AG09309 (cell line): ENCODE data around the gene CAMK1D.
"Not testable (repeated sequence)": the region's sequence is repeated elsewhere in the genome, so short reads cannot be mapped to it uniquely, and the experiment has no call there.

ENCODE experiments used
- DNase-seq: peaks from one replicate; pipeline ENCODE4 v3.0.0-alpha.2; 2010; ENCODE audit warnings: low read depth
- H3K4me3 ChIP-seq: 2 replicates; pipeline ENCODE4 v1.5.1; 2011; ENCODE audit warnings: mild to moderate bottlenecking, low read depth, low read length, moderate library complexity; ENCODE audit not compliant: control insufficient read depth
- TF ChIP-seq, protein P1 (sequence below): IDR thresholded peaks from 2 replicates; pipeline ENCODE4 v1.5.1; 2011; ENCODE audit warnings: mild to moderate bottlenecking, low read depth, low read length, inconsistent platforms; ENCODE audit not compliant: insufficient read depth, control insufficient read depth; ENCODE audit errors: missing control alignments

CAMK1D gene

DNA sequence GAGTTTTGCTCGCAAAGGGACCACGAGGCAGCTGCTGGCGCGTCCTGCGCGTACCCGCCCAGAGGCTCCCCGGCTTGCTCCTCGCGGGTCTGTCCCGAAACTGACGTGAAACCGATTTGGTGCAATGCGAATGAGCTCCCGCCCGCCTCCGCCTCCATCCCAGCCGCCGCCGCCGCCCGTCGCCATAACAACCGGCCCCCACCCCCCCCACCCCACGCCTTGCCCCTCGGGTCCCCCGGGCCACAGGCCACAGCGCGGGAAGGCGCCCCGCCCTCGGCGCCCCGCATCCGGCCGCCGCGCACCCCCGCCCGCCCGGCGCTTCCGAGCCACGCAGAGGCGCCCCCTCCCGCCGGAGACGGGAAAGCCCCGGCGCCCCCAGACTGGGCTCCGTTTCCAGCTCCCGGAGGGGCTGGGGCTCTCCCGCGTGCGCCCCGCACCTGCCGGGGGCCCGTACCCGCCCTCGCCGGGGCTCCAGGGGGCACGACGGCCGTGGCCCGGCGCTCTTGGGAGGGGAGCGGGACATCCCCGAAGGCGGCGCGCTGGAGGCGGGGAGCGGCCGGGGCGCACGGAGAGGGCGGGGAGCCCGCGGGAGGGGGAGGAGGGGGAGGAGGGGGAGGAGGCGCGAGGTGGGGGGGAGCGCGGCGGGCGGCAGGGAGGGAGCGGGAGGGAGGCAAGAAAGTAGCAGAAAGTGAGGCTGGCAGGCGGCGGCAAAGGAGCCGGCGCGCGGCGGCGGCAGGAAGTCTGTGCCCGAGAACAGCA is at the start of gene CAMK1D:
TSS of gene CAMK1D (plus strand) at position 678 of the 759 bp plus-strand sequence.
- TF ChIP-seq, protein P1, sequence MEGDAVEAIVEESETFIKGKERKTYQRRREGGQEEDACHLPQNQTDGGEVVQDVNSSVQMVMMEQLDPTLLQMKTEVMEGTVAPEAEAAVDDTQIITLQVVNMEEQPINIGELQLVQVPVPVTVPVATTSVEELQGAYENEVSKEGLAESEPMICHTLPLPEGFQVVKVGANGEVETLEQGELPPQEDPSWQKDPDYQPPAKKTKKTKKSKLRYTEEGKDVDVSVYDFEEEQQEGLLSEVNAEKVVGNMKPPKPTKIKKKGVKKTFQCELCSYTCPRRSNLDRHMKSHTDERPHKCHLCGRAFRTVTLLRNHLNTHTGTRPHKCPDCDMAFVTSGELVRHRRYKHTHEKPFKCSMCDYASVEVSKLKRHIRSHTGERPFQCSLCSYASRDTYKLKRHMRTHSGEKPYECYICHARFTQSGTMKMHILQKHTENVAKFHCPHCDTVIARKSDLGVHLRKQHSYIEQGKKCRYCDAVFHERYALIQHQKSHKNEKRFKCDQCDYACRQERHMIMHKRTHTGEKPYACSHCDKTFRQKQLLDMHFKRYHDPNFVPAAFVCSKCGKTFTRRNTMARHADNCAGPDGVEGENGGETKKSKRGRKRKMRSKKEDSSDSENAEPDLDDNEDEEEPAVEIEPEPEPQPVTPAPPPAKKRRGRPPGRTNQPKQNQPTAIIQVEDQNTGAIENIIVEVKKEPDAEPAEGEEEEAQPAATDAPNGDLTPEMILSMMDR = peak; percentile 19
- peak; percentile 21 for DNase-seq
- H3K4me3 ChIP-seq = peak within 1 kb of the TSS; percentile 57

DNA sequence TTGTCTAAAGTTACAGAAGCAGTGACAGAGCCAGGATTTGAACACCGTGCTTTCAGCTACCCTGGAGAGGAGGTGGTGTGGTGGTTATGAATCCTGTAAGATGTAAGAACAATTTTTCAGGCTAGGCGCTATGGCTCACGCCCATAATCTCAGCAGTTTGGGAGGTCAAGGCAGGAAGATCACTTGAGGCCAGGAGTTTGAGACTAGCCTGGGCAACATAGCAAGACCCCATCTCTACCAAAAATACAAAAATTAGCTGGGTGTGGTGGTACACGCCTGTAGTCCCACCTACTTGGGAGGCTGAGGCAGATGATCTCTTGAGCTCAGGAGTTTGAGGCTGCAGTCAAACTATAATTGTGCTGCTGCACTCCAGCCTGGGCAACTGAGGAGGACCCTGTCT is 48.3 kb upstream of the CAMK1D start:
- DNase-seq, H3K4me3 ChIP-seq: not testable (repeated sequence)

- no peak overlapping the region for H3K4me3 ChIP-seq
- TF ChIP-seq, protein P1 = no peak
- no peak for DNase-seq
These were observed 41.3 kb upstream of the CAMK1D start for GRCh38 chr10:12308057-12308456.

DNA sequence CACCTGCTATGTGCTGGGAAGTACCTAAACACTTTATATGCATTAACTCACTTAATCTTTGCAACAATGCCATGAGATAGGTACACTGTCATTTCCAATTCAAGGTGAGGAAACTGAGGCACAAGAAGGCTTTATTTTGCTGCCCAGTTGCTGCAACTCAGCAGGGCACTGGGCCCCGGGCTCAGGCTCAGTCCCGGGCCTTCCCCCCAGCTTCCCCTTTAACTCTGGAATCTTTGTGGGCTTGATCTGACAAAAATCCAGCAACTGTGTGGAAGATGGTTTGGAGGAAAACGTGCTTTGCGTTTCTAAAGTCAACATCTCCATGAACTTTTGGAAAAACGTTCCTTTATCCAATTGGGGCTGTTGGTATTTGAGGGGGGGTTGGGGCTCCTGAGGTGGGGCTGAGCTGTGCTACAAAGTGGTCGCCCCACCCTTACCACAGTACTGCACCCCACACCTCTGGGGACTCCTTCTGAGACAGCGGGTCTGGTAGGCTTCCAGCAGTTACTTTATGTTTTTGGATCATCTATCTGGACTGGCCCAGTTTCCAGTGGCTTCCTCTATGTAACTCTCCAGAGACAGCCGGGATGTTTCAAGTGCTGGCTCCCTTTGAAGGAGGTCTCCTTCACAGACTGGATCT is 40.5 kb upstream of the CAMK1D start:
- no peak for DNase-seq
- no peak overlapping the region for H3K4me3 ChIP-seq
- TF ChIP-seq, protein P1 = no peak

- DNase-seq, H3K4me3 ChIP-seq: not testable (repeated sequence)
These were observed 39.6 kb upstream of the CAMK1D start for GRCh38 chr10:12309783-12310182.

- TF ChIP-seq, protein P1 = no peak
- H3K4me3 ChIP-seq = no peak overlapping the region
- no peak for DNase-seq
These were observed 34.5 kb upstream of the CAMK1D start for GRCh38 chr10:12314836-12315235.

DNA sequence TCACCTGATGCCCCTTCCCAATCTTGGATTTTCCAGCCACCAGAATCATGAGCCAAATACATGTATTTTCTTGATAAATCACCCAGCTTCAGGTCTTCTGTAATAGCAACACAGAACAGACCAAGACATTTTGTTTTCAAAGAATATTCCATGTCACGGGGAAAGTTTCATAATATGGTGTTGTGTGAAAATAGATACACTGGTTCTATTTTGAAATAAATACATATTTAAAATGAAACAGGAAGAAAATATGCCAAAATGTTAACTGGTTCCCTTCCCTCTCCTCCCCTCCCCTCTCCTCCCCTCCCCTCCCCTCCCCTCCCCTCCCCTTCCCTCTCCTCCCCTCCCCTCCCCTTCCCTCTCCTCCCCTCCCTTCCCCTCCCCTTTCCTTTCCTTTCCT is 30.3 kb upstream of the CAMK1D start:
- no peak overlapping the region for H3K4me3 ChIP-seq
- DNase-seq = no peak
- TF ChIP-seq, protein P1 = no peak
